Activated CD8-positive, alpha-beta T cell treated with anti-CD3 and anti-CD28 coated beads for 36 hours (primary cell): ENCODE data around the gene IST1. TPM values are rescaled to one million over a fixed set of nuclear protein-coding genes. Genes with fewer than 3 reads are reported as not detected.

Experiments used
- ATAC-seq: fragments of 200-7000 bp; cut with Tn5 transposase; one replicate; pipeline ENCODE4 v1.10.0; 2021; ENCODE audit warnings: mild to moderate bottlenecking, moderate library complexity
- CTCF ChIA-PET: fragments of 350-600 bp; sonication (Branson Sonifier 250); formaldehyde crosslinking; loops from one replicate; lab custom pipeline; 2021; ENCODE audit warnings: antibody characterized with exemption; lab: Charles Lee
- POLR2A ChIA-PET: fragments of 350-600 bp; sonication (Branson Sonifier 250); formaldehyde crosslinking; loops from one replicate; lab custom pipeline; 2021; ENCODE audit warnings: antibody characterized with exemption; lab: Charles Lee
- DNase-seq: peaks from one replicate; pipeline ENCODE4 v3.0.0-alpha.2; 2020
- H3K27ac Mint-ChIP-seq: one replicate; pipeline ENCODE4 v1.8.0; 2021; ENCODE audit warnings: mild to moderate bottlenecking, mixed read lengths
- H3K27me3 Mint-ChIP-seq: one replicate; pipeline ENCODE4 v1.8.0; 2021; ENCODE audit warnings: mixed read lengths
- H3K36me3 Mint-ChIP-seq: one replicate; pipeline ENCODE4 v1.8.0; 2021; ENCODE audit warnings: low read depth, mixed read lengths
- H3K4me1 Mint-ChIP-seq: one replicate; pipeline ENCODE4 v1.8.0; 2021; ENCODE audit warnings: low read depth, mixed read lengths
- H3K4me3 Mint-ChIP-seq: one replicate; pipeline ENCODE4 v1.8.0; 2021; ENCODE audit warnings: mild to moderate bottlenecking, moderate library complexity, mixed read lengths
- H3K9me3 Mint-ChIP-seq: one replicate; pipeline ENCODE4 v1.8.0; 2021; ENCODE audit warnings: mixed read lengths
- intact Hi-C: fragments of 100-400 bp; cut with micrococcal nuclease; formaldehyde crosslinking; loops from one replicate; pipeline ENCODE4 v1.10.0; 2022
- total RNA-seq, 2 experiments: library from RNA; stranded (reverse); gene quantifications; one replicate each; pipeline ENCODE4 v1.2.3, GENCODE V29; 2021
- TF ChIP-seq, protein P1 (sequence below): fragments of 200-600 bp; IDR thresholded peaks from one replicate; pipeline ENCODE4 v1.8.0; 2022; ENCODE audit warnings: antibody characterized with exemption, mild to moderate bottlenecking

The IST1 gene
- total RNA-seq, 2 experiments from 2014 or later, result 157 to 175 TPM

DNA sequence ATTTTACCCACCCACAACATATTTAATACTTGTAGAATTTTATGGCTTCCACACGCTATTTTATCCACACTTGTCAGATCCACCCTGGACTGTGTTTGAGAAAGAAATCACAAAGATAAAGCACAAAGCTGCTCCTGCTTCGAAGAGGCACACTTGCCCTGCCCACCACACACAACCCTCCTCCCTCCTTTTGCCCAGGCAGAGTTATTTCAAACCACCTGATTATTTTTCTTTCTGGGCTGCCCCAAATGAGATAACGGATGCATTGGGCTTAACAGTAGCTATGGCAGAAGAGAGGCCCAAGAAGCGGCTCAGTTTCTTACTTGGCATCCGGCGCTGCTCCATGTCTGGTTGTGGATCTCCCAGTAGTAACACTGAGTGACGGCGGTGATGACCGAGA lies 77.7 kb downstream of the IST1 start:
- ChIA-PET POLR2A (interaction anchor here (0.6 kb wide), 1 partner anchor 10 kb away, joined by 3 read pairs; no protein-coding TSS in a partner anchor), CTCF (interaction anchor here (0.8 to 3.9 kb wide), 2 partner anchors 11 to 91 kb away, joined by 3 to 27 read pairs; no protein-coding TSS in a partner anchor)
- Mint-ChIP-seq H3K4me3 (no peak overlapping the region), H3K27ac (no peak overlapping the region), H3K27me3 (peaks cover 2% of the 10 kb centered on the region), H3K4me1 (no peaks in the 10 kb centered on the region), H3K9me3 (no peaks in the 10 kb centered on the region), H3K36me3 (no peaks in the 10 kb centered on the region)
- ATAC-seq (no peak), DNase-seq (no peak)
- intact Hi-C loops, result no loop called here
- TF ChIP-seq, protein P1, sequence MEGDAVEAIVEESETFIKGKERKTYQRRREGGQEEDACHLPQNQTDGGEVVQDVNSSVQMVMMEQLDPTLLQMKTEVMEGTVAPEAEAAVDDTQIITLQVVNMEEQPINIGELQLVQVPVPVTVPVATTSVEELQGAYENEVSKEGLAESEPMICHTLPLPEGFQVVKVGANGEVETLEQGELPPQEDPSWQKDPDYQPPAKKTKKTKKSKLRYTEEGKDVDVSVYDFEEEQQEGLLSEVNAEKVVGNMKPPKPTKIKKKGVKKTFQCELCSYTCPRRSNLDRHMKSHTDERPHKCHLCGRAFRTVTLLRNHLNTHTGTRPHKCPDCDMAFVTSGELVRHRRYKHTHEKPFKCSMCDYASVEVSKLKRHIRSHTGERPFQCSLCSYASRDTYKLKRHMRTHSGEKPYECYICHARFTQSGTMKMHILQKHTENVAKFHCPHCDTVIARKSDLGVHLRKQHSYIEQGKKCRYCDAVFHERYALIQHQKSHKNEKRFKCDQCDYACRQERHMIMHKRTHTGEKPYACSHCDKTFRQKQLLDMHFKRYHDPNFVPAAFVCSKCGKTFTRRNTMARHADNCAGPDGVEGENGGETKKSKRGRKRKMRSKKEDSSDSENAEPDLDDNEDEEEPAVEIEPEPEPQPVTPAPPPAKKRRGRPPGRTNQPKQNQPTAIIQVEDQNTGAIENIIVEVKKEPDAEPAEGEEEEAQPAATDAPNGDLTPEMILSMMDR, result no peak

DNA sequence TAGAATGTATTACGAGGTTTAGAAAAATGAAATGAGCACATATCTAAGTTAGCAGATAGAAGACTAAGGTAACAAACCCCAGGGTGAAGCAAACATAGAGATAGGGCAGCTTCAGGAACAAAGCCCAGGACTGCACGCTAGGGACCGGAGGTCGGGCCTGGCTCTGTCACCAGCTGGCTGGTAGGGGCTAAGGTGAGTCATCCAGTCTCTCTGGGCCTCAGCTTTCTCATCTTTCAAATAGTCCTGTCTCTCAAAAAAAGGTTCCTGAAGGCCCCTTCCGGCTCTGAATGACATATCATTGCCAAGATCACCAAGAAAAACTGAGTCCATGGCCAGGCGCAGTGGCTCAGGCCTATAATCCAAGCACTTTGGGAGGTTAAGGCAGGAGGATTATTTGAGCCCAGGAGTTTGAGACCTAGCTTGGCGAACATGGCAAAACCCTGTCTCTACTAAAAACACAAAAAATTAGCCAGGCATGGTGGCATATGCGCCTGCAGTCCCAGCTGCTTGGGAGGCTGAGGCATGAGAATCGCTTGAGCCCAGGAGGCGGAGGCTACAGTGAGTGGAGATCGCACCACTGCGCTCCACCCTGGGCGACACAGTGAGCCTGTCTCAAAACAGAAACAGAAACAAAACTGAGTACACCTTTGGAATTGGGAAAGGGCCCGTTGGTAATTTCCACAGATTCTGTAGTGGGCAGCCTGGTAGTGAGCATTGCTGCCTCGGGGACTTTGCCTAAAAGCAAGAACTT lies 78.9 kb downstream of the IST1 start:
- CTCF ChIA-PET, result interaction anchor here (1.4 kb wide), 1 partner anchor 13 kb away, joined by 5 read pairs; no protein-coding TSS in a partner anchor
- H3K27me3 Mint-ChIP-seq, result peaks cover 2% of the 10 kb centered on the region

More for the DNA sequence above, 78.9 kb downstream of the IST1 start:
- intact Hi-C loops, result no loop called here
- Mint-ChIP-seq H3K36me3 (no peaks in the 10 kb centered on the region), H3K4me3 (no peak overlapping the region), H3K9me3 (no peaks in the 10 kb centered on the region), H3K27ac (no peak overlapping the region), H3K4me1 (no peaks in the 10 kb centered on the region)
- DNase-seq (no peak), ATAC-seq (no peak)
- TF ChIP-seq, protein P1, result no peak
- POLR2A ChIA-PET, result no interaction called here

Other genes starting within 250 kb of the IST1 start
- gene PHLPP2, start 170.8 kb upstream of the IST1 start, total RNA-seq, result 1 to 10 TPM; 7.2 to 7.4 TPM
- gene AP1G1, start 86.7 kb upstream of the IST1 start, total RNA-seq, result 10 to 100 TPM; 53.9 to 57.4 TPM
- gene ATXN1L, start 49.6 kb upstream of the IST1 start, total RNA-seq, result 10 to 100 TPM; 13.6 to 14.9 TPM
- 1 to 10 TPM; 5.6 to 6.2 TPM for gene ZNF821, start 11.3 kb upstream of the IST1 start, total RNA-seq
- under 1 TPM; 0.16 to 0.34 TPM for gene PKD1L3, start 104.9 kb downstream of the IST1 start, total RNA-seq
- 10 to 100 TPM; 26.5 to 26.8 TPM for gene DHODH, start 113.2 kb downstream of the IST1 start, total RNA-seq
- gene HP, start 159.0 kb downstream of the IST1 start, total RNA-seq, result not detected
- not detected for gene HPR, start 167.7 kb downstream of the IST1 start, total RNA-seq
- 10 to 100 TPM; 20.6 to 21.7 TPM for gene TXNL4B, start 198.1 kb downstream of the IST1 start, total RNA-seq
- 10 to 100 TPM; 70.4 to 71.8 TPM for gene DHX38, start 198.3 kb downstream of the IST1 start, total RNA-seq